ENCODE data around the gene TSEN15. TPM values are rescaled to one million over a fixed set of nuclear protein-coding genes. Genes with fewer than 3 reads are reported as not detected.

The TSEN15 gene
- total RNA-seq, 1 donor from 2014 or later = 14.3 TPM

DNA sequence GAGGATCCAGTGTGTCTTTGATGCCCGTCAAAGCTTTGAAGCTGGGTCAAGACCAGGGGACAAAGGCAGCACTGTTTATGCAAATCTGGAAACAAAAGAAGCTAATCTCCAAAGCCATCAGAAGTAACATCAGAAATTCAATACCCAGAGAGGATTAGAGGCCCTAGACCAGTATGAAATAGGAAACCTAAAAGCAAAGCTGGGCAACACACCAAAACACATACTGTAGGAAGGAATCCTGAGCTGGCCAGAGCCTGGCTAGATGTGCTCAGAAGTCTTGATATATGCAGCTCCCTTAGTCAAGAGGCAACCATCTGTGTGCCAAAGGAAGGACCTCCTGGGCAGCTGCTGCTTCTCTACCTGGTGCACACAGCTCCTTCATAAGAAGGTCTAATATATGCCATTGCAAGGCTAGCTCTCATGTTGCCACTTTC is 26.3 kb upstream of the TSEN15 start:
- TF ChIP-seq, protein P1, sequence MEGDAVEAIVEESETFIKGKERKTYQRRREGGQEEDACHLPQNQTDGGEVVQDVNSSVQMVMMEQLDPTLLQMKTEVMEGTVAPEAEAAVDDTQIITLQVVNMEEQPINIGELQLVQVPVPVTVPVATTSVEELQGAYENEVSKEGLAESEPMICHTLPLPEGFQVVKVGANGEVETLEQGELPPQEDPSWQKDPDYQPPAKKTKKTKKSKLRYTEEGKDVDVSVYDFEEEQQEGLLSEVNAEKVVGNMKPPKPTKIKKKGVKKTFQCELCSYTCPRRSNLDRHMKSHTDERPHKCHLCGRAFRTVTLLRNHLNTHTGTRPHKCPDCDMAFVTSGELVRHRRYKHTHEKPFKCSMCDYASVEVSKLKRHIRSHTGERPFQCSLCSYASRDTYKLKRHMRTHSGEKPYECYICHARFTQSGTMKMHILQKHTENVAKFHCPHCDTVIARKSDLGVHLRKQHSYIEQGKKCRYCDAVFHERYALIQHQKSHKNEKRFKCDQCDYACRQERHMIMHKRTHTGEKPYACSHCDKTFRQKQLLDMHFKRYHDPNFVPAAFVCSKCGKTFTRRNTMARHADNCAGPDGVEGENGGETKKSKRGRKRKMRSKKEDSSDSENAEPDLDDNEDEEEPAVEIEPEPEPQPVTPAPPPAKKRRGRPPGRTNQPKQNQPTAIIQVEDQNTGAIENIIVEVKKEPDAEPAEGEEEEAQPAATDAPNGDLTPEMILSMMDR (IDR thresholded peaks at IDR 0.05) = no peak
- Histone ChIP-seq H3K36me3 (no peaks in the 10 kb centered on the region), H3K27ac (no peak overlapping the region), H3K4me3 (no peak overlapping the region), H3K4me1 (no peaks in the 10 kb centered on the region), H3K9me3 (no peaks in the 10 kb centered on the region), H3K27me3 (no peaks in the 10 kb centered on the region)
- intact Hi-C loops (cut with DNase I) = no loop called here
- no peak for DNase-seq (ENCODE audit: low spot score in 2 of 2)

DNA sequence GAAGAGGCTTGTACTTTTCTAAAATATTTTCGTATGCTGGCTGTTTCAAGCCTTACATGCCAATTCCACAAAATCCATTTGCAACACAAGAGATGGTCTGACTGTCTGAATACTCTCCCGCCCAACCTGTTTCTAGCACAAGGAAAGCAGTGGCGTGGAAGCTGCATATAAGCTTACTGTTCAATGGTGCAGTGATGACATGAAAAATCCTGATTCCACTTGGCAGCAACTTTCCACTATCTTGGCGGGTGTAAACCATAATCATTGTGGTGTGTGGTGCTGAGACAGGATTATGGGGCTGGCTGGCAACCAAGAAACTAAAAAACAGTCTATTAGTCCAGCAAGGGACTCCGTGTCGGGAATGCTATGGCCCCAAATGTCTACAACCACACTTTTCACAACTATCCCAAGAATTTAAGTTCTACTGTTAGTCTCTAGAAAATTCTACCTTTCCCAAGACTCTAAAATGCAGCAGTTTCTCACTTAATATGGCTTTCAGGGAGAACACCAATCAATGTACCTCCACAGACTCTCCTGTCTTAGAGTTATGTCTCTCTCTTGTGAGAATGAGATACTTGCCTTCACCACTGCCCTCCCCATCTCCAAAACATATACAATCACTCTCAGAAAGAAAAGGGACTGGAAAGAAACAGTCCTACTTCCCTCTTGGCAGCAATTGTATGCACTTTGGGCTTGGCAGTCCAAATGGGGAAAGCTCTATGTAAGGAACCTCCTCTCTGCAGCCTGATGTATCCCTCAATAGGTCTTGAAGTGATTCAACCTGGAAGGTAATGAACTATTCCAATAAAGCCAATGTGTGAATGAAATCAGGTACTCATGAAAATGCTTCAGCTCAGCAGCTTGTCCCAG is 23.5 kb upstream of the TSEN15 start:
- Histone ChIP-seq H3K4me3 (no peak overlapping the region), H3K27me3 (no peaks in the 10 kb centered on the region), H3K27ac (no peak overlapping the region), H3K4me1 (no peaks in the 10 kb centered on the region), H3K9me3 (no peaks in the 10 kb centered on the region), H3K36me3 (no peaks in the 10 kb centered on the region)
- DNase-seq (ENCODE audit: low spot score in 2 of 2) = no peak
- intact Hi-C loops (cut with DNase I) = no loop called here
- TF ChIP-seq, protein P1 (IDR thresholded peaks at IDR 0.05) = no peak

DNA sequence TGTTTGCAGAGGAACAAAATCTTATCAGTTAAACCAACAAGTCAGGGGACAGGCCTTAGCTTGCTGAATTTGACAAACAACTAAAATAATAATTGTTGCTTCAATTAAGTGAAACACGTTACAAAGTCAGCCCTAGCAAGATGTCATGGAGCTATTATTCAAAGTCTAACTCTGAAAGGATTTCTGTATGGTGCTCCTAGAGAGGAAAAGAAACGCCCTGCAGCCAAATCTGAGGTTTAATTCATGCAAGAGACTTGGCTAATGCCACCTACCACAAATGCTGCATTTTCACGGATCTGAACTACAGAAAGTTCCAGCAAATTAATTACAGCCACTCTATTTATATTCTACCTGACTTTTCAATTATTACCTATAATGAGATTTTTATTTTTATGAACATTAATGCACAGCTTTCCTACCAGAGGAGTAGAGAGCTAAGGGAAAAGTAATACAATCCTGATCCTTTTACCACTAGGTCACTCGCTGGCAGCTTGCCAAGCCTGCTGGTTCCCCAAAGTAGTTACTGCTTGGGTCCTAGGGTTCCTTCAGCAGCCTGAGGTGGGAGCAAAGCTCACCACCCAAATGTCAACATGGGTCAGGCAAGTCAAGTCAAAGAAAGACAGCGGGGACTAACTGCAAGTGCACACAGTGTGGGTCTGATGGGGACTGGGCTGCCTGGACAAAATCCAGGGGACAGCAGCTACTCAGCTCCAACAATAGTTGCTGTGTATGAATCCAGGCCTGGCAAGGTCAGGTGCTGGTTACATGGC is 22.5 kb upstream of the TSEN15 start:
- DNase-seq (ENCODE audit: low spot score in 2 of 2) = no peak
- no peaks in the 10 kb centered on the region for H3K36me3 ChIP-seq
- H3K4me1 ChIP-seq = no peaks in the 10 kb centered on the region
- H3K4me3 ChIP-seq = no peak overlapping the region
- intact Hi-C loops (cut with DNase I) = no loop called here
- no peaks in the 10 kb centered on the region for H3K9me3 ChIP-seq
- no peaks in the 10 kb centered on the region for H3K27me3 ChIP-seq
- no peak overlapping the region for H3K27ac ChIP-seq
- TF ChIP-seq, protein P1 (IDR thresholded peaks at IDR 0.05) = no peak

DNA sequence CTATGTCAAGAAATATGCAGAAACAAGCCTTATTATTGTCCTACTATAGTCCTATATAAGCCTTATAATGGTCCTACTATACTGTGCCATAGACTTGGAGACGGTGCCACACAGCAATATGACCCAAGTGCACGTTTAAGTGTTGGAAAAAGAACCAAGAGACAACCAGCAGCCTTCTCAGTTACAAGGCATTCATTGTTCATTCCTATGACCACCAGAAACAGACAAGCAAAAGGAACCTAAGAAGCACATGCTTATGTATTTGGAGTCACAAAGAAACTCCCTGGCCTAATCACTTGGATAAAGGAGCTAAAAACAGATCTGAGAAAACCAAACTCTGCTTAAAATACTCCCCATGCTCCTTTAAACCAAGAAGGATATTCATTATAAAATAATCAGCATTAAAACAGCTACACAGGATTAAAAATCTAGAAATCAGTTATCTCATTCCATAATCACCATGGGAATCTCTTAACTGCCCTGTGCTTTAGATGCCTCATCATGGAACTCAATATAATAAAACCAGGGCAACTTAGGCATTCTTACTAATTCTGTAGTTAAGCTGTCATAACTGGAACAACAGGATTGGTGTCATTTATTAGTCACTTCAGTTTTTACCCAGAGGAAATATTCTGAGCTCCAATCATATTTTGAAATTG is 21.0 kb upstream of the TSEN15 start:
- intact Hi-C loops (cut with DNase I) = no loop called here
- H3K4me3 ChIP-seq = no peak overlapping the region
- H3K36me3 ChIP-seq = no peaks in the 10 kb centered on the region
- no peaks in the 10 kb centered on the region for H3K9me3 ChIP-seq
- H3K27me3 ChIP-seq = no peaks in the 10 kb centered on the region
- H3K27ac ChIP-seq = no peak overlapping the region
- no peaks in the 10 kb centered on the region for H3K4me1 ChIP-seq
- TF ChIP-seq, protein P1 (IDR thresholded peaks at IDR 0.05) = no peak
- DNase-seq (ENCODE audit: low spot score in 2 of 2) = no peak

DNA sequence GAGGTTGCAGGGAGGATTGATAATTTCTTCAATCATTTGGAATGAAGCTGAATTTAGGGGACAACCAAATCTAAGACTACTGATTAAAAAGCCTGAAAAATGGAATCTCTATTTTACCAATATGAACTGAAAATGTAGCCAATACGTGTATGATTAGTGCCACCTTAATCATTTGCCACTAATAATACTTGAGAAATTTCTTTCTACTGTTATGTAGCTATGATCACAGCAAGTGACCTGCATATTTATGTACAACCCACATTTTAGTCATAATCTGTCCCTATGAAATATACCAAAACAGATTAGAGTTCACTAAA is 20.5 kb upstream of the TSEN15 start:
- intact Hi-C loops (cut with DNase I) = no loop called here

More for the DNA sequence above, 20.5 kb upstream of the TSEN15 start:
- Histone ChIP-seq H3K27me3 (peaks cover under 1% of the 10 kb centered on the region), H3K27ac (no peak overlapping the region), H3K4me1 (peaks cover 0 to 4% of the 10 kb centered on the region in 2 donors), H3K4me3 (no peak overlapping the region), H3K9me3 (no peaks in the 10 kb centered on the region), H3K36me3 (no peaks in the 10 kb centered on the region)
- TF ChIP-seq, protein P1 (IDR thresholded peaks at IDR 0.05) = no peak
- no peak for DNase-seq (ENCODE audit: low spot score in 2 of 2)
